Ectodermal cell (in vitro differentiated cells): Measurements from ENCODE around the gene SYNDIG1.

Experiments
- H3K27ac ChIP-seq: 2 replicates; pipeline ENCODE4 v1.7.0; 2013; ENCODE audit warnings: mild to moderate bottlenecking, low read depth, low read length; ENCODE audit not compliant: insufficient read depth, poor library complexity, severe bottlenecking
- H3K27me3 ChIP-seq: 2 replicates; pipeline ENCODE4 v1.7.0; 2013; ENCODE audit warnings: mild to moderate bottlenecking, low read length; ENCODE audit not compliant: insufficient read depth, control insufficient read depth, poor library complexity, severe bottlenecking
- H3K36me3 ChIP-seq: one replicate; pipeline ENCODE4 v1.7.0; 2013; ENCODE audit warnings: low read length; ENCODE audit not compliant: control insufficient read depth, insufficient read depth
- H3K4me1 ChIP-seq: one replicate; pipeline ENCODE4 v1.7.0; 2013; ENCODE audit warnings: low read length; ENCODE audit not compliant: control insufficient read depth, insufficient read depth
- H3K4me3 ChIP-seq: 2 replicates; pipeline ENCODE4 v1.7.0; 2013; ENCODE audit warnings: low read depth, low read length, control low read depth; ENCODE audit not compliant: insufficient read depth
- H3K9me3 ChIP-seq: 2 replicates; pipeline ENCODE4 v1.7.0; 2013; ENCODE audit warnings: mild to moderate bottlenecking, low read length, moderate library complexity; ENCODE audit not compliant: control insufficient read depth
- WGBS, 2 experiments: methylation state at CpG; one replicate each; pipeline ENCODE4 v1.1.7; 2013; ENCODE audit warnings: missing lambda C conversion rate in 2 of 2; 5-methylcytosine and 5-hydroxymethylcytosine counted together

The SYNDIG1 gene

GRCh38 chr20:24470746-24471582, 1.5 kb downstream of the SYNDIG1 start:
- Histone ChIP-seq H3K27ac (no peak overlapping the region), H3K4me1 (peaks cover 12% of the 10 kb centered on the region), H3K36me3 (no peaks in the 10 kb centered on the region), H3K4me3 (peak overlapping the region; percentile 64), H3K27me3 (peaks cover 43% of the 10 kb centered on the region), H3K9me3 (no peaks in the 10 kb centered on the region)
- 0% methylated on average over 56 of the region's 56 CpGs for WGBS, 2 experiments

- Histone ChIP-seq H3K9me3 (no peaks in the 10 kb centered on the region), H3K27ac (no peak overlapping the region), H3K4me3 (no peak overlapping the region), H3K4me1 (peaks cover 11% of the 10 kb centered on the region), H3K27me3 (peaks cover 42% of the 10 kb centered on the region), H3K36me3 (no peaks in the 10 kb centered on the region)
- 87 to 94% methylated on average over 2 to 3 of the region's 3 CpGs for WGBS, 2 experiments
Measured at GRCh38 chr20:24472426-24472825, 3.0 kb downstream of the SYNDIG1 start.

- no peak overlapping the region for H3K4me3 ChIP-seq
- WGBS, 2 experiments: 81% methylated on average over 7 of the region's 7 CpGs
- H3K9me3 ChIP-seq: no peaks in the 10 kb centered on the region
- no peak overlapping the region for H3K27ac ChIP-seq
- H3K36me3 ChIP-seq: no peaks in the 10 kb centered on the region
- peaks cover 6% of the 10 kb centered on the region for H3K4me1 ChIP-seq
- H3K27me3 ChIP-seq: peaks cover 33% of the 10 kb centered on the region
Measured at GRCh38 chr20:24473435-24474223, 4.2 kb downstream of the SYNDIG1 start.

- H3K27ac ChIP-seq: no peak overlapping the region
Measured at GRCh38 chr20:24477831-24478547, 8.6 kb downstream of the SYNDIG1 start.

GRCh38 chr20:24478584-24478983, 9.2 kb downstream of the SYNDIG1 start:
- Histone ChIP-seq H3K4me1 (peaks cover 13% of the 10 kb centered on the region), H3K27me3 (no peaks in the 10 kb centered on the region), H3K36me3 (no peaks in the 10 kb centered on the region), H3K9me3 (no peaks in the 10 kb centered on the region), H3K27ac (no peak overlapping the region), H3K4me3 (no peak overlapping the region)
- WGBS, 2 experiments: 71 to 73% methylated on average over 7 of the region's 7 CpGs

More at GRCh38 chr20:24477831-24478547, 8.6 kb downstream of the SYNDIG1 start:
- Histone ChIP-seq H3K36me3 (no peaks in the 10 kb centered on the region), H3K4me3 (no peak overlapping the region), H3K27me3 (no peaks in the 10 kb centered on the region), H3K9me3 (no peaks in the 10 kb centered on the region), H3K4me1 (peaks cover 13% of the 10 kb centered on the region)
- WGBS, 2 experiments: 85% methylated on average over 11 of the region's 11 CpGs

GRCh38 chr20:24479106-24479505, 9.7 kb downstream of the SYNDIG1 start:
- no peaks in the 10 kb centered on the region for H3K9me3 ChIP-seq
- WGBS, 2 experiments: 90 to 91% methylated on average over 4 of the region's 4 CpGs
- no peaks in the 10 kb centered on the region for H3K36me3 ChIP-seq
- no peaks in the 10 kb centered on the region for H3K27me3 ChIP-seq
- H3K4me1 ChIP-seq: peaks cover 13% of the 10 kb centered on the region
- no peak overlapping the region for H3K4me3 ChIP-seq
- no peak overlapping the region for H3K27ac ChIP-seq

- peaks cover 13% of the 10 kb centered on the region for H3K4me1 ChIP-seq
- H3K27ac ChIP-seq: no peak overlapping the region
- WGBS, 2 experiments: 82 to 85% methylated on average over 4 of the region's 4 CpGs
- no peaks in the 10 kb centered on the region for H3K27me3 ChIP-seq
- no peak overlapping the region for H3K4me3 ChIP-seq
- no peaks in the 10 kb centered on the region for H3K36me3 ChIP-seq
- H3K9me3 ChIP-seq: no peaks in the 10 kb centered on the region
Measured at GRCh38 chr20:24479595-24479994, 10.2 kb downstream of the SYNDIG1 start.

- H3K27me3 ChIP-seq: no peaks in the 10 kb centered on the region
- H3K27ac ChIP-seq: no peak overlapping the region
- no peak overlapping the region for H3K4me3 ChIP-seq
- 96 to 100% methylated on average over 4 of the region's 4 CpGs for WGBS, 2 experiments
- H3K36me3 ChIP-seq: no peaks in the 10 kb centered on the region
- peaks cover 13% of the 10 kb centered on the region for H3K4me1 ChIP-seq
- H3K9me3 ChIP-seq: no peaks in the 10 kb centered on the region
Measured at GRCh38 chr20:24480509-24480908, 11.1 kb downstream of the SYNDIG1 start.

- Histone ChIP-seq H3K27ac (no peak overlapping the region), H3K4me3 (no peak overlapping the region), H3K27me3 (no peaks in the 10 kb centered on the region), H3K4me1 (peaks cover 13% of the 10 kb centered on the region), H3K36me3 (no peaks in the 10 kb centered on the region), H3K9me3 (no peaks in the 10 kb centered on the region)
- 93 to 94% methylated on average over 7 of the region's 7 CpGs for WGBS, 2 experiments
Measured at GRCh38 chr20:24481173-24481572, 11.7 kb downstream of the SYNDIG1 start.
